ENCODE results near the gene TYROBP. TPM values are rescaled to one million over a fixed set of nuclear protein-coding genes. Genes with fewer than 3 reads are reported as not detected.

Gene TYROBP
- total RNA-seq, 1 experiment from 2014 or later, result not detected

- no peak overlapping the region for H4K5ac ChIP-seq (ENCODE audit: insufficient read length, low read depth, low read length)
- no peaks in the 10 kb centered on the region for H3K27me3 Mint-ChIP-seq (ENCODE audit: low read depth)
- H3K36me3 Mint-ChIP-seq (ENCODE audit: insufficient read depth in 1 of 3, low read depth in 3 of 3), result peaks cover 15 to 52% (median 45%) of the 10 kb centered on the region in 3 experiments; a peak in 6 of 7 replicates
Observed at GRCh38 chr19:35895911-35896642, 12.0 kb downstream of the TYROBP start.

More at GRCh38 chr19:35895911-35896642, 12.0 kb downstream of the TYROBP start:
- WGBS (ENCODE audit: extremely low coverage, insufficient read length, low lambda C conversion rate), result no CpG with 5 or more reads among the region's 21 CpGs
- Histone ChIP-seq H3K9ac (ENCODE audit: extremely low read depth, insufficient read length, low read length) (no peak overlapping the region), H3K14ac (ENCODE audit: insufficient read depth, low read length) (no peak overlapping the region), H2BK15ac (ENCODE audit: low read depth, low read length) (no peak overlapping the region), H2BK20ac (ENCODE audit: low read depth, low read length, poor library complexity, severe bottlenecking) (no peak overlapping the region), H4K8ac (replicated peaks; ENCODE audit: insufficient read length, low read depth, low read length) (no peak overlapping the region), H3T11ph (ENCODE audit: low read length) (no peak overlapping the region), H2BK12ac (ENCODE audit: insufficient read length, low read depth, low read length) (no peak overlapping the region), H4K20me1 (ENCODE audit: control insufficient read depth, insufficient read depth, insufficient read length) (no peaks in the 10 kb centered on the region), H3K27ac (ENCODE audit: insufficient read length, low read depth, low read length) (no peak overlapping the region), H3K23ac (ENCODE audit: insufficient read length, low read depth, low read length) (no peak overlapping the region), H3K79me1 (ENCODE audit: insufficient read depth, low read depth, low read length, poor library complexity, severe bottlenecking) (peaks cover 3% of the 10 kb centered on the region), H2AK5ac (ENCODE audit: insufficient read length, low read length) (no peak overlapping the region), H3K79me2 (ENCODE audit: insufficient read depth, low read length) (no peaks in the 10 kb centered on the region), H3K4me1 (ENCODE audit: insufficient read depth, low read length) (no peaks in the 10 kb centered on the region), H3K27me3 (ENCODE audit: insufficient read depth, low read length) (no peaks in the 10 kb centered on the region), H3K56ac (ENCODE audit: insufficient read length, low read depth, low read length) (no peak overlapping the region), H3K4ac (ENCODE audit: low read depth, low read length) (no peak overlapping the region), H3K23me2 (ENCODE audit: insufficient read length, low read depth, low read length, poor library complexity, severe bottlenecking) (peaks cover 6% of the 10 kb centered on the region), H3K4me2 (ENCODE audit: insufficient read depth, insufficient read length, low read length) (no peak overlapping the region), H4K91ac (ENCODE audit: insufficient read length, low read depth, low read length) (no peak overlapping the region), H2BK120ac (ENCODE audit: low read depth, low read length, poor library complexity, severe bottlenecking) (no peak overlapping the region), H3K18ac (ENCODE audit: insufficient read length, low read depth, low read length) (no peak overlapping the region), H3K9me3 (ENCODE audit: control insufficient read depth, low read depth, low read length) (no peaks in the 10 kb centered on the region), H2AFZ (ENCODE audit: low read length) (no peak overlapping the region), H2BK5ac (ENCODE audit: insufficient read length, low read length) (no peak overlapping the region)
- peak overlapping the region in 1 of 3 experiments; percentile 8; a peak in 1 of 7 replicates for H3K27ac Mint-ChIP-seq
- TF ChIP-seq CTCF (conservative IDR thresholded peaks at IDR 0.05), result no peak
- no peaks in the 10 kb centered on the region for H3K9me3 Mint-ChIP-seq
- H3K4me1 Mint-ChIP-seq, result peaks cover 0 to 10% of the 10 kb centered on the region in 2 experiments; a peak in 2 of 4 replicates
- H3K4me3 Mint-ChIP-seq, result no peak overlapping the region
- DNase-seq, result no peak
